ENCODE results near the gene UBASH3A. TPM values are rescaled to one million over a fixed set of nuclear protein-coding genes. Genes with fewer than 3 reads are reported as not detected.
"Not testable (repeated sequence)": the region's sequence is repeated elsewhere in the genome, so short reads cannot be mapped to it uniquely, and the experiment has no call there.

The UBASH3A gene
- total RNA-seq, 1 experiment from 2014 or later, result not detected

- H3K27ac Mint-ChIP-seq (ENCODE audit: low read depth, unreplicated experiment), result no peak overlapping the region
- no peak for DNase-seq (ENCODE audit: unreplicated experiment)
- BruUV-seq (replicated peaks), result no TSS peak
- ChIA-PET POLR2A (no interaction called here), CTCF (no interaction called here)
- no peaks in the 10 kb centered on the region for H3K27me3 Mint-ChIP-seq (ENCODE audit: insufficient read depth, unreplicated experiment)
- H3K4me1 Mint-ChIP-seq (ENCODE audit: insufficient read depth, unreplicated experiment), result no peaks in the 10 kb centered on the region
- no peak overlapping the region for H3K4me3 Mint-ChIP-seq (ENCODE audit: unreplicated experiment)
- no peak for TF ChIP-seq CTCF (IDR thresholded peaks at IDR 0.05; ENCODE audit: unreplicated experiment)
- H3K9me3 Mint-ChIP-seq (ENCODE audit: unreplicated experiment), result peaks cover 4% of the 10 kb centered on the region
- intact Hi-C loops (cut with micrococcal nuclease), result no loop called here
- no peaks in the 10 kb centered on the region for H3K36me3 Mint-ChIP-seq (ENCODE audit: insufficient read depth, unreplicated experiment)
These were observed 3.2 kb downstream of the UBASH3A start for GRCh38 chr21:42406866-42407265.

- Mint-ChIP-seq H3K27ac (ENCODE audit: low read depth, unreplicated experiment) (no peak overlapping the region), H3K4me3 (ENCODE audit: unreplicated experiment) (no peak overlapping the region), H3K9me3 (ENCODE audit: unreplicated experiment) (no peaks in the 10 kb centered on the region), H3K36me3 (ENCODE audit: insufficient read depth, unreplicated experiment) (no peaks in the 10 kb centered on the region), H3K4me1 (ENCODE audit: insufficient read depth, unreplicated experiment) (no peaks in the 10 kb centered on the region), H3K27me3 (ENCODE audit: insufficient read depth, unreplicated experiment) (no peaks in the 10 kb centered on the region)
- CTCF ChIA-PET, result no interaction called here
- no peak for DNase-seq (ENCODE audit: unreplicated experiment)
- POLR2A ChIA-PET, result interaction anchor here (1.1 kb wide), 1 partner anchor 11 kb away, joined by 3 read pairs; no protein-coding TSS in a partner anchor
- no peak for TF ChIP-seq CTCF (IDR thresholded peaks at IDR 0.05; ENCODE audit: unreplicated experiment)
- no TSS peak for BruUV-seq (replicated peaks)
- intact Hi-C loops (cut with micrococcal nuclease), result no loop called here
These were observed 3.8 kb downstream of the UBASH3A start for GRCh38 chr21:42407476-42407875.

GRCh38 chr21:42408718-42409117, 5.0 kb downstream of the UBASH3A start:
- CTCF ChIA-PET; intact Hi-C loops (cut with micrococcal nuclease); BruUV-seq (replicated peaks); H3K36me3 Mint-ChIP-seq (ENCODE audit: insufficient read depth, unreplicated experiment); DNase-seq (ENCODE audit: unreplicated experiment); H3K4me3 Mint-ChIP-seq (ENCODE audit: unreplicated experiment); H3K4me1 Mint-ChIP-seq (ENCODE audit: insufficient read depth, unreplicated experiment); H3K27ac Mint-ChIP-seq (ENCODE audit: low read depth, unreplicated experiment); H3K27me3 Mint-ChIP-seq (ENCODE audit: insufficient read depth, unreplicated experiment); H3K9me3 Mint-ChIP-seq (ENCODE audit: unreplicated experiment): not testable (repeated sequence)
- POLR2A ChIA-PET, result interaction anchor here (0.5 kb wide), 1 partner anchor 438 kb away, joined by 6 read pairs; no protein-coding TSS in a partner anchor

GRCh38 chr21:42409366-42409765, 5.7 kb downstream of the UBASH3A start:
- TF ChIP-seq CTCF (IDR thresholded peaks at IDR 0.05; ENCODE audit: unreplicated experiment), result no peak
- Mint-ChIP-seq H3K36me3 (ENCODE audit: insufficient read depth, unreplicated experiment) (no peaks in the 10 kb centered on the region), H3K4me1 (ENCODE audit: insufficient read depth, unreplicated experiment) (no peaks in the 10 kb centered on the region), H3K4me3 (ENCODE audit: unreplicated experiment) (no peak overlapping the region), H3K27ac (ENCODE audit: low read depth, unreplicated experiment) (no peak overlapping the region), H3K27me3 (ENCODE audit: insufficient read depth, unreplicated experiment) (no peaks in the 10 kb centered on the region), H3K9me3 (ENCODE audit: unreplicated experiment) (no peaks in the 10 kb centered on the region)
- no peak for DNase-seq (ENCODE audit: unreplicated experiment)
- ChIA-PET POLR2A (interaction anchor here (0.5 to 1.1 kb wide), 2 partner anchors 15 to 438 kb away, joined by 4 to 6 read pairs; no protein-coding TSS in a partner anchor), CTCF (no interaction called here)
- BruUV-seq (replicated peaks), result no TSS peak
- intact Hi-C loops (cut with micrococcal nuclease), result no loop called here

Data from MCF 10A (cell line).